ENCODE measurements around the gene MRTFB.

GRCh38 chr16:14264327-14264943, 193.3 kb downstream of the MRTFB start:
- TF ChIP-seq ZFP30 (CRISPR knock-in tag; IDR thresholded peaks at IDR 0.05), result no peak
- TF ChIP-seq ZC3H10 (CRISPR knock-in tag; IDR thresholded peaks at IDR 0.05), result no peak
- no peak for TF ChIP-seq ZFP3 (CRISPR knock-in tag; IDR thresholded peaks at IDR 0.05)
- no peak for TF ChIP-seq GLIS3 (CRISPR knock-in tag; IDR thresholded peaks at IDR 0.05)
- TF ChIP-seq CREB5 (CRISPR knock-in tag; IDR thresholded peaks at IDR 0.05; ENCODE audit: low read depth), result no peak
- no peak for TF ChIP-seq RARB (CRISPR knock-in tag; IDR thresholded peaks at IDR 0.05)
- no peak for TF ChIP-seq BACH2 (CRISPR knock-in tag; IDR thresholded peaks at IDR 0.05; ENCODE audit: borderline replicate concordance)
- TF ChIP-seq PATZ1 (CRISPR knock-in tag; IDR thresholded peaks at IDR 0.05; ENCODE audit: borderline replicate concordance), result no peak
